ENCODE results near the gene WDR41. TPM values are rescaled to one million over a fixed set of nuclear protein-coding genes. Genes with fewer than 3 reads are reported as not detected.

Gene WDR41
- total and polyA plus RNA-seq, 4 donors: 13.9 to 81.4 (median 29.6) TPM

- H3K4me3 ChIP-seq: no peak overlapping the region
- no peak for TF ChIP-seq CTCF (IDR thresholded peaks at IDR 0.05; ENCODE audit: control extremely low read depth, extremely low read depth)
- no peak for DNase-seq
- H3K9me3 ChIP-seq (ENCODE audit: control insufficient read depth in 4 of 4, insufficient read depth in 3 of 4, low read length in 3 of 4): no peaks in the 10 kb centered on the region
- WGBS, 2 donors: 88 to 98% methylated on average over 2 of the region's 2 CpGs
- peaks cover 0 to 5% (median 2%) of the 10 kb centered on the region in 4 donors for H3K36me3 ChIP-seq (ENCODE audit: control insufficient read depth in 4 of 4, insufficient read depth in 4 of 4, low read length in 4 of 4)
- peaks cover 0 to 38% (median 1%) of the 10 kb centered on the region in 5 donors for H3K4me1 ChIP-seq (ENCODE audit: control insufficient read depth in 5 of 5, insufficient read depth in 5 of 5, low read length in 5 of 5)
- no peaks in the 10 kb centered on the region for H3K27me3 ChIP-seq (ENCODE audit: control insufficient read depth in 3 of 3, insufficient read depth in 3 of 3, low read length in 2 of 3)
- no peak overlapping the region for H3K9ac ChIP-seq (ENCODE audit: insufficient read depth in 1 of 2, low read length in 2 of 2)
- no peak for ATAC-seq (ENCODE audit: insufficient read depth, low FRiP score)
- H3K27ac ChIP-seq (ENCODE audit: low read depth in 1 of 2, low read length in 1 of 2): no peak overlapping the region
Measured at GRCh38 chr5:77424921-77425320, 67.2 kb downstream of the WDR41 start.

- no peak overlapping the region for H3K27ac ChIP-seq (ENCODE audit: low read depth in 1 of 2, low read length in 1 of 2)
- DNase-seq (no peak), ATAC-seq (ENCODE audit: insufficient read depth, low FRiP score) (no peak)
- TF ChIP-seq CTCF (IDR thresholded peaks at IDR 0.05; ENCODE audit: control extremely low read depth, extremely low read depth): no peak
- H3K4me1 ChIP-seq (ENCODE audit: control insufficient read depth in 5 of 5, insufficient read depth in 5 of 5, low read length in 5 of 5): peaks cover 0 to 26% (median 4%) of the 10 kb centered on the region in 5 donors
- H3K27me3 ChIP-seq (ENCODE audit: control insufficient read depth in 3 of 3, insufficient read depth in 3 of 3, low read length in 2 of 3): no peaks in the 10 kb centered on the region
- H3K9ac ChIP-seq (ENCODE audit: insufficient read depth in 1 of 2, low read length in 2 of 2): no peak overlapping the region
- WGBS, 2 donors: 81 to 94% methylated on average over 2 of the region's 2 CpGs
- H3K4me3 ChIP-seq: no peak overlapping the region
- no peaks in the 10 kb centered on the region for H3K9me3 ChIP-seq (ENCODE audit: control insufficient read depth in 4 of 4, insufficient read depth in 3 of 4, low read length in 3 of 4)
- peaks cover 0 to 3% (median 0%) of the 10 kb centered on the region in 4 donors for H3K36me3 ChIP-seq (ENCODE audit: control insufficient read depth in 4 of 4, insufficient read depth in 4 of 4, low read length in 4 of 4)
Measured at GRCh38 chr5:77423022-77423750, 68.9 kb downstream of the WDR41 start.

- Histone ChIP-seq H3K36me3 (ENCODE audit: control insufficient read depth in 4 of 4, insufficient read depth in 4 of 4, low read length in 4 of 4) (no peaks in the 10 kb centered on the region), H3K9ac (ENCODE audit: insufficient read depth in 1 of 2, low read length in 2 of 2) (no peak overlapping the region), H3K9me3 (ENCODE audit: control insufficient read depth in 4 of 4, insufficient read depth in 3 of 4, low read length in 3 of 4) (no peaks in the 10 kb centered on the region), H3K4me1 (ENCODE audit: control insufficient read depth in 5 of 5, insufficient read depth in 5 of 5, low read length in 5 of 5) (peaks cover 0 to 6% (median 0%) of the 10 kb centered on the region in 5 donors), H3K27ac (ENCODE audit: low read depth in 1 of 2, low read length in 1 of 2) (no peak overlapping the region), H3K4me3 (no peak overlapping the region), H3K27me3 (ENCODE audit: control insufficient read depth in 3 of 3, insufficient read depth in 3 of 3, low read length in 2 of 3) (no peaks in the 10 kb centered on the region)
- DNase-seq (no peak), ATAC-seq (ENCODE audit: insufficient read depth, low FRiP score) (no peak)
- 74 to 81% methylated on average over 3 of the region's 3 CpGs for WGBS, 2 donors
- no peak for TF ChIP-seq CTCF (IDR thresholded peaks at IDR 0.05; ENCODE audit: control extremely low read depth, extremely low read depth)
Measured at GRCh38 chr5:77420940-77421339, 71.2 kb downstream of the WDR41 start.
